HL-60 (cell line): ENCODE data around the gene RHOD.

ENCODE experiments used
- CTCF ChIP-seq: IDR thresholded peaks from one replicate; pipeline ENCODE4 v1.5.1; 2011; ENCODE audit warnings: low read length, control low read depth, inconsistent platforms; ENCODE audit not compliant: insufficient read depth
- GABPA ChIP-seq: IDR thresholded peaks from 2 replicates; pipeline ENCODE4 v1.6.1; 2012; ENCODE audit warnings: low read depth
- POLR2AphosphoS5 ChIP-seq: IDR thresholded peaks from 2 replicates; pipeline ENCODE4 v1.6.1; 2012; ENCODE audit warnings: low read depth
- SPI1 ChIP-seq: IDR thresholded peaks from 2 replicates; pipeline ENCODE4 v1.6.1; 2012; ENCODE audit warnings: low read depth, mild to moderate bottlenecking, borderline replicate concordance

- TF ChIP-seq CTCF (no peak), SPI1 (no peak), GABPA (no peak), POLR2AphosphoS5 (no peak)
Measured at GRCh38 chr11:67052891-67053290, 3.8 kb upstream of the RHOD start.
